ENCODE results near the gene CACNA1B.

- no peak for TF ChIP-seq GATA2 (CRISPR knock-in tag; IDR thresholded peaks at IDR 0.05)
- TF ChIP-seq NRF1 (IDR thresholded peaks at IDR 0.05; ENCODE audit: low read depth, low read length), result no peak
- no peak for TF ChIP-seq POLR2AphosphoS5 (IDR thresholded peaks at IDR 0.05; ENCODE audit: low read depth, low read length)
- no peak for TF ChIP-seq NFIC (IDR thresholded peaks at IDR 0.05; ENCODE audit: borderline replicate concordance)
- no peak for TF ChIP-seq CTCF (IDR thresholded peaks at IDR 0.05)
- no peak for TF ChIP-seq ZBTB33 (IDR thresholded peaks at IDR 0.05; ENCODE audit: borderline replicate concordance, low read depth)
- TF ChIP-seq MEF2A (IDR thresholded peaks at IDR 0.05; ENCODE audit: borderline replicate concordance, low read depth), result no peak
- TF ChIP-seq PBX3 (IDR thresholded peaks at IDR 0.05), result no peak
- no peak for TF ChIP-seq EP300 (IDR thresholded peaks at IDR 0.05; ENCODE audit: borderline replicate concordance in 1 of 2, low read depth in 1 of 2, low read length in 1 of 2)
- no peak for TF ChIP-seq JUND (IDR thresholded peaks at IDR 0.05)
- no peak for TF ChIP-seq ELF1 (IDR thresholded peaks at IDR 0.05)
- TF ChIP-seq, protein P1, sequence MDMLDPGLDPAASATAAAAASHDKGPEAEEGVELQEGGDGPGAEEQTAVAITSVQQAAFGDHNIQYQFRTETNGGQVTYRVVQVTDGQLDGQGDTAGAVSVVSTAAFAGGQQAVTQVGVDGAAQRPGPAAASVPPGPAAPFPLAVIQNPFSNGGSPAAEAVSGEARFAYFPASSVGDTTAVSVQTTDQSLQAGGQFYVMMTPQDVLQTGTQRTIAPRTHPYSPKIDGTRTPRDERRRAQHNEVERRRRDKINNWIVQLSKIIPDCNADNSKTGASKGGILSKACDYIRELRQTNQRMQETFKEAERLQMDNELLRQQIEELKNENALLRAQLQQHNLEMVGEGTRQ (IDR thresholded peaks at IDR 0.05; ENCODE audit: borderline replicate concordance, low read depth, low read length), result no peak
- TF ChIP-seq FOXJ3 (CRISPR knock-in tag; IDR thresholded peaks at IDR 0.05), result no peak
- no peak for TF ChIP-seq SIN3A (IDR thresholded peaks at IDR 0.05; ENCODE audit: borderline replicate concordance, low read depth, low read length)
Measured at GRCh38 chr9:138069731-138070456, 192.3 kb downstream of the CACNA1B start.

Data from SK-N-SH (cell line).